Muscle of back (tissue), 11 donors: ENCODE results near the gene ATL3. TPM values are rescaled to one million over a fixed set of nuclear protein-coding genes. Genes with fewer than 3 reads are reported as not detected.
"Not testable (repeated sequence)": the region's sequence is repeated elsewhere in the genome, so short reads cannot be mapped to it uniquely, and the experiment has no call there.

Source experiments
- DNase-seq, 3 donors: peaks; one replicate each; pipeline versions ENCODE4 v3.0.0 to v3.0.0-alpha.2; 2013
- polyA plus RNA-seq, 10 donors: library from polyadenylated mRNA; unstranded; fragments of 120-200 nt; gene quantifications; one replicate each; pipeline ENCODE4 v1.2.1, GENCODE V29; 2013; ENCODE audit not compliant: insufficient read length in 10 of 10

ATL3 gene
- polyA plus RNA-seq, 10 donors = 14.9 to 24.1 (median 18.8) TPM

GRCh38 chr11:63592975-63593395 lies 78.2 kb downstream of the ATL3 start:
- DNase-seq = no peak

- DNase-seq = no peak
Observed at GRCh38 chr11:63590024-63590788, 81.0 kb downstream of the ATL3 start.

GRCh38 chr11:63589000-63589399 lies 82.2 kb downstream of the ATL3 start:
- no peak for DNase-seq

GRCh38 chr11:63586451-63587166 lies 84.6 kb downstream of the ATL3 start:
- DNase-seq = no peak

GRCh38 chr11:63583357-63583677 lies 87.9 kb downstream of the ATL3 start:
- no peak for DNase-seq

GRCh38 chr11:63581224-63581623 lies 90.0 kb downstream of the ATL3 start:
- not testable (repeated sequence) for DNase-seq

GRCh38 chr11:63578882-63579281 lies 92.3 kb downstream of the ATL3 start:
- DNase-seq = not testable (repeated sequence)

- DNase-seq = peak; percentile 8 to 77 (median 44)
Observed at GRCh38 chr11:63574856-63575602, 96.1 kb downstream of the ATL3 start.

Other genes with a start within 250 kb of the ATL3 start
- 1 to 10 TPM; 1.4 to 5.6 (median 3.0) TPM for gene PLAAT5, start 180.2 kb downstream of the ATL3 start, polyA plus RNA-seq
- 1 to 10 TPM in 1 of 10 donors, under 1 TPM in 7, not detected in 2; 0.11 to 2.1 (median 0.33) TPM for gene LGALS12, start 165.3 kb downstream of the ATL3 start, polyA plus RNA-seq
- 1 to 10 TPM; 2.4 to 7.8 (median 4.6) TPM for gene PLAAT4, start 134.6 kb downstream of the ATL3 start, polyA plus RNA-seq
- under 1 TPM in 1 of 10 donors, not detected in 9; 0.38 TPM for gene PLAAT2, start 108.0 kb downstream of the ATL3 start, polyA plus RNA-seq
- gene PLAAT3, start 56.9 kb downstream of the ATL3 start, polyA plus RNA-seq = 10 to 100 TPM; 24.9 to 50.7 (median 36.9) TPM
- gene RTN3, start 10.1 kb upstream of the ATL3 start, polyA plus RNA-seq = 10 to 100 TPM; 52.9 to 75.2 (median 62.4) TPM
- 10 to 100 TPM; 20.0 to 31.0 (median 26.5) TPM for gene ZFTA, start 97.4 kb upstream of the ATL3 start, polyA plus RNA-seq
- 10 to 100 TPM; 19.7 to 31.7 (median 21.2) TPM for gene SPINDOC, start 142.1 kb upstream of the ATL3 start, polyA plus RNA-seq
- 10 to 100 TPM; 15.8 to 21.8 (median 16.9) TPM for gene MARK2, start 167.7 kb upstream of the ATL3 start, polyA plus RNA-seq
- gene RCOR2, start 245.8 kb upstream of the ATL3 start, polyA plus RNA-seq = 10 to 100 TPM in 8 of 10 donors, 1 to 10 TPM in 2; 9.4 to 16.0 (median 11.8) TPM